Endothelial cell (in vitro differentiated cells): ENCODE results near the gene FKBP5. TPM values are rescaled to one million over a fixed set of nuclear protein-coding genes. Genes with fewer than 3 reads are reported as not detected.

Source experiments
- DNase-seq: peaks from one replicate; pipeline ENCODE4 v3.0.0; 2021; ENCODE audit warnings: low spot score
- H3K27ac Mint-ChIP-seq: one replicate; pipeline ENCODE4 v1.8.0; 2021; ENCODE audit warnings: mixed read lengths, inconsistent platforms; ENCODE audit not compliant: unreplicated experiment
- H3K27me3 Mint-ChIP-seq: one replicate; pipeline ENCODE4 v1.8.0; 2021; ENCODE audit warnings: mild to moderate bottlenecking, moderate library complexity, mixed read lengths, inconsistent platforms; ENCODE audit not compliant: unreplicated experiment
- H3K36me3 Mint-ChIP-seq: one replicate; pipeline ENCODE4 v1.8.0; 2021; ENCODE audit warnings: mild to moderate bottlenecking, low read depth, mixed read lengths, inconsistent platforms; ENCODE audit not compliant: unreplicated experiment
- H3K4me1 Mint-ChIP-seq: one replicate; pipeline ENCODE4 v1.8.0; 2021; ENCODE audit warnings: mild to moderate bottlenecking, mixed read lengths, inconsistent platforms; ENCODE audit not compliant: unreplicated experiment
- H3K4me3 Mint-ChIP-seq: one replicate; pipeline ENCODE4 v1.8.0; 2021; ENCODE audit warnings: mild to moderate bottlenecking, mixed read lengths, inconsistent platforms; ENCODE audit not compliant: unreplicated experiment
- H3K9me3 Mint-ChIP-seq: one replicate; pipeline ENCODE4 v1.8.0; 2021; ENCODE audit warnings: mixed read lengths, inconsistent platforms; ENCODE audit not compliant: unreplicated experiment
- CTCF ChIP-seq: fragments of 200-600 bp; sonication (generic); IDR thresholded peaks from one replicate; pipeline ENCODE4 v1.5.0; 2021; ENCODE audit warnings: antibody characterized with exemption; ENCODE audit not compliant: unreplicated experiment
- total RNA-seq: library from RNA; stranded (reverse); fragmentation: NEBNext Ultra II Directional; extraction: Animal tissue kit (Norgen Biotek cat#: 25700); gene quantifications from one replicate; pipeline ENCODE4 v1.2.1, GENCODE V29; 2021; ENCODE audit not compliant: unreplicated experiment

The FKBP5 gene
- total RNA-seq, 1 donor from 2014 or later = 7.2 TPM

- Mint-ChIP-seq H3K27me3 (no peaks in the 10 kb centered on the region), H3K36me3 (no peaks in the 10 kb centered on the region), H3K27ac (no peak overlapping the region), H3K4me1 (peaks cover 4% of the 10 kb centered on the region), H3K4me3 (no peak overlapping the region), H3K9me3 (no peaks in the 10 kb centered on the region)
- no peak for TF ChIP-seq CTCF
- no peak for DNase-seq
Measured at GRCh38 chr6:35589904-35590303, 98.8 kb downstream of the FKBP5 start.

GRCh38 chr6:35589201-35589739, 99.4 kb downstream of the FKBP5 start:
- Mint-ChIP-seq H3K9me3 (no peaks in the 10 kb centered on the region), H3K36me3 (no peaks in the 10 kb centered on the region), H3K27me3 (no peaks in the 10 kb centered on the region), H3K4me3 (no peak overlapping the region), H3K4me1 (no peaks in the 10 kb centered on the region), H3K27ac (no peak overlapping the region)
- no peak for DNase-seq
- no peak for TF ChIP-seq CTCF

- Mint-ChIP-seq H3K27ac (no peak overlapping the region), H3K4me1 (no peaks in the 10 kb centered on the region), H3K9me3 (no peaks in the 10 kb centered on the region), H3K27me3 (no peaks in the 10 kb centered on the region), H3K4me3 (no peak overlapping the region), H3K36me3 (no peaks in the 10 kb centered on the region)
- no peak for TF ChIP-seq CTCF
- no peak for DNase-seq
Measured at GRCh38 chr6:35587167-35587566, 101.5 kb downstream of the FKBP5 start.

- Mint-ChIP-seq H3K27me3 (peaks cover 2% of the 10 kb centered on the region), H3K9me3 (no peaks in the 10 kb centered on the region), H3K4me3 (no peak overlapping the region), H3K4me1 (no peaks in the 10 kb centered on the region), H3K36me3 (no peaks in the 10 kb centered on the region), H3K27ac (no peak overlapping the region)
- no peak for TF ChIP-seq CTCF
- DNase-seq = no peak
Measured at GRCh38 chr6:35586542-35586941, 102.2 kb downstream of the FKBP5 start.

GRCh38 chr6:35585658-35586057, 103.1 kb downstream of the FKBP5 start:
- H3K27ac Mint-ChIP-seq = no peak overlapping the region
- no peaks in the 10 kb centered on the region for H3K9me3 Mint-ChIP-seq
- H3K27me3 Mint-ChIP-seq = peaks cover 2% of the 10 kb centered on the region
- H3K36me3 Mint-ChIP-seq = no peaks in the 10 kb centered on the region
- no peak for DNase-seq
- no peak overlapping the region for H3K4me3 Mint-ChIP-seq
- no peak for TF ChIP-seq CTCF
- no peaks in the 10 kb centered on the region for H3K4me1 Mint-ChIP-seq
